WTC11 (cell line): Measurements from ENCODE around the gene TEC. TPM values are rescaled to one million over a fixed set of nuclear protein-coding genes. Genes with fewer than 3 reads are reported as not detected.

Experiments
- ATAC-seq: fragments of 200-7000 bp; cut with Tn5 transposase; 2 replicates; pipeline ENCODE4 v1.10.0; 2021; ENCODE audit warnings: mild to moderate bottlenecking, moderate library complexity
- CTCF ChIA-PET: fragments of 300-600 bp; sonication (Branson Sonifier 250); formaldehyde crosslinking; loops from one replicate; lab custom pipeline; 2021; ENCODE audit warnings: antibody characterized with exemption; lab: Charles Lee
- POLR2A ChIA-PET: fragments of 350-600 bp; sonication (Branson Sonifier 250); formaldehyde crosslinking; loops from one replicate; lab custom pipeline; 2021; ENCODE audit warnings: antibody characterized with exemption; lab: Charles Lee
- DNase-seq: peaks from one replicate; pipeline ENCODE4 v3.0.0; 2021; ENCODE audit warnings: low spot score
- H3K27ac Mint-ChIP-seq: 2 replicates; pipeline ENCODE4 v1.8.0; 2021; ENCODE audit warnings: mixed read lengths
- H3K27me3 Mint-ChIP-seq: 2 replicates; pipeline ENCODE4 v1.8.0; 2021; ENCODE audit warnings: low read depth, mild to moderate bottlenecking, moderate library complexity, mixed read lengths
- H3K36me3 Mint-ChIP-seq: 2 replicates; pipeline ENCODE4 v1.8.0; 2021; ENCODE audit warnings: mixed read lengths
- H3K4me1 Mint-ChIP-seq: 2 replicates; pipeline ENCODE4 v1.8.0; 2022; ENCODE audit warnings: mixed read lengths
- H3K4me3 Mint-ChIP-seq: 2 replicates; pipeline ENCODE4 v1.8.0; 2021; ENCODE audit warnings: mild to moderate bottlenecking, moderate library complexity, mixed read lengths
- H3K9me3 Mint-ChIP-seq: 2 replicates; pipeline ENCODE4 v1.8.0; 2021; ENCODE audit warnings: mixed read lengths
- ESRRA ChIP-seq: sonication (generic); formaldehyde crosslinking; IDR thresholded peaks from 2 replicates; pipeline ENCODE4 v1.8.1; 2022; ENCODE audit warnings: mild to moderate bottlenecking, missing genetic modification reagents, borderline replicate concordance
- FOXJ3 ChIP-seq: sonication (generic); formaldehyde crosslinking; IDR thresholded peaks from 2 replicates; pipeline ENCODE4 v1.9.0; 2021; ENCODE audit warnings: missing genetic modification reagents, mild to moderate bottlenecking, borderline replicate concordance
- HMGA2 ChIP-seq: fragments of 250-450 bp; sonication (Bioruptor Pico); IDR thresholded peaks from 2 replicates; pipeline ENCODE4 v1.4.0; 2021; ENCODE audit warnings: mild to moderate bottlenecking, moderate library complexity
- MYBL2 ChIP-seq: sonication (generic); formaldehyde crosslinking; IDR thresholded peaks from 2 replicates; pipeline ENCODE4 v1.8.1; 2023; ENCODE audit warnings: mild to moderate bottlenecking, moderate library complexity, missing genetic modification reagents
- NFATC4 ChIP-seq: fragments of 250-450 bp; sonication (Bioruptor Pico); IDR thresholded peaks from 2 replicates; pipeline ENCODE4 v1.9.0; 2021; ENCODE audit warnings: mild to moderate bottlenecking
- OVOL2 ChIP-seq: fragments of 250-450 bp; sonication (Bioruptor Pico); IDR thresholded peaks from 2 replicates; pipeline ENCODE4 v1.9.0; 2021; ENCODE audit warnings: mild to moderate bottlenecking, borderline replicate concordance
- RELA ChIP-seq: sonication (generic); formaldehyde crosslinking; IDR thresholded peaks from 2 replicates; pipeline ENCODE4 v1.8.1; 2022; ENCODE audit warnings: missing genetic modification reagents, mild to moderate bottlenecking, borderline replicate concordance
- SP1 ChIP-seq: sonication (generic); formaldehyde crosslinking; conservative IDR thresholded peaks from 2 replicates; pipeline ENCODE4 v1.8.1; 2022; ENCODE audit warnings: missing genetic modification reagents
- TCF7 ChIP-seq: sonication (generic); formaldehyde crosslinking; IDR thresholded peaks from 2 replicates; pipeline ENCODE4 v1.8.0; 2022; ENCODE audit warnings: mild to moderate bottlenecking, low read depth, missing genetic modification reagents, moderate library complexity
- ZNF232 ChIP-seq: sonication (generic); formaldehyde crosslinking; IDR thresholded peaks from 2 replicates; pipeline ENCODE4 v1.8.0; 2022; ENCODE audit warnings: mild to moderate bottlenecking, missing genetic modification reagents
- ZNF423 ChIP-seq: fragments of 250-450 bp; sonication (Bioruptor Pico); IDR thresholded peaks from 2 replicates; pipeline ENCODE4 v2.1.2; 2022; ENCODE audit warnings: mild to moderate bottlenecking, moderate library complexity
- total RNA-seq: library from RNA; stranded (reverse); gene quantifications from 3 replicates; pipeline ENCODE4 v1.2.3, GENCODE V29; 2021
- TF ChIP-seq, protein P1 (sequence below): sonication (generic); formaldehyde crosslinking; IDR thresholded peaks from 2 replicates; pipeline ENCODE4 v1.8.0; 2022; ENCODE audit warnings: missing genetic modification reagents
- TF ChIP-seq, protein P2 (sequence below): sonication (generic); formaldehyde crosslinking; conservative IDR thresholded peaks from 2 replicates; pipeline ENCODE4 v1.8.1; 2023; ENCODE audit warnings: mild to moderate bottlenecking, low read depth, missing genetic modification reagents, moderate library complexity
- TF ChIP-seq, protein P3 (sequence below): sonication (generic); formaldehyde crosslinking; IDR thresholded peaks from 2 replicates; pipeline ENCODE4 v1.8.0; 2022; ENCODE audit warnings: mild to moderate bottlenecking, missing genetic modification reagents
- TF ChIP-seq, protein P4 (sequence below): fragments of 250-450 bp; sonication (Bioruptor Pico); IDR thresholded peaks from 2 replicates; pipeline ENCODE4 v2.1.2; 2022; ENCODE audit warnings: mild to moderate bottlenecking, moderate library complexity
- TF ChIP-seq, protein P5 (sequence below): sonication (generic); formaldehyde crosslinking; IDR thresholded peaks from 2 replicates; pipeline ENCODE4 v1.8.0; 2023; ENCODE audit warnings: missing genetic modification reagents, mild to moderate bottlenecking, borderline replicate concordance
- TF ChIP-seq, protein P6 (sequence below): sonication (generic); formaldehyde crosslinking; IDR thresholded peaks from 2 replicates; pipeline ENCODE4 v1.8.1; 2023; ENCODE audit warnings: mild to moderate bottlenecking, missing genetic modification reagents, moderate library complexity
- TF ChIP-seq, protein P7 (sequence below): fragments of 250-450 bp; sonication (Bioruptor Pico); IDR thresholded peaks from 2 replicates; pipeline ENCODE4 v1.9.0; 2021; ENCODE audit warnings: moderate library complexity, mild to moderate bottlenecking, inconsistent platforms, borderline replicate concordance

The TEC gene
- total RNA-seq, 1 experiment from 2014 or later, result 8.8 TPM

DNA sequence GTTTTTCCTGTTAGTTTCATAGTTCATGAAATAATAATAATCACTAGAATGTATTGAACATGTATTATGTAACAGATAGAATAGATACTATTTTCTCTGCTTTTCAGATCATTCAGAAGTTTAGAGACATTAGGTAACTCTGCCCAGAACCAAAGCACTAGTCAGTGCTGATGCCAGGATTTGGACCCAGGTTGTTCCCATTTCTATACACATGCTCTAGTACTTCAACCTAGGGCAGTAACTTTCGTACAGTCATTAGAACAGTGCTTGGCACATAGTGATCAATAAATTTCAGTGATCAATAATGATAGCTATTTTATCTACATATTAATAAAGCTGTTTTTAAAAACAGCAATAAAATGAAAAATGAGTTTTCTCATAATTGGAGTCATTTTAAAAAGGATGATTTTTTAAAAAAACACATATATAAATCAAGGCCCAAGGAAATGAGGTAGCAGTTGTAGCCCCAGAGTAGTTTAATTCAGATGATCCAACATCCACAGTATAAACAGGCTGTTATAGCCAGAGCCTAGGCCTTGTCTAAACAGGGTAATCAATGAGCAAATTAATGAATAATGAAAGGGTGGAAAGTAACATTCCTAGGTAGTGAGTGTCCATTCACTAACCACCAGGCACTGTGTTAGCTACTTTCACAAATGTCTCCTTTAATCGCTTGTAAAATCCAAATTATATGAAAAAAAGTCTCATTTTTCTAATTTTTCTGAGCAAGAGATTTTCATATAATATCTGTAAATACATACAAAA lies 161.1 kb downstream of the TEC start (continued):
- TF ChIP-seq, protein P1, sequence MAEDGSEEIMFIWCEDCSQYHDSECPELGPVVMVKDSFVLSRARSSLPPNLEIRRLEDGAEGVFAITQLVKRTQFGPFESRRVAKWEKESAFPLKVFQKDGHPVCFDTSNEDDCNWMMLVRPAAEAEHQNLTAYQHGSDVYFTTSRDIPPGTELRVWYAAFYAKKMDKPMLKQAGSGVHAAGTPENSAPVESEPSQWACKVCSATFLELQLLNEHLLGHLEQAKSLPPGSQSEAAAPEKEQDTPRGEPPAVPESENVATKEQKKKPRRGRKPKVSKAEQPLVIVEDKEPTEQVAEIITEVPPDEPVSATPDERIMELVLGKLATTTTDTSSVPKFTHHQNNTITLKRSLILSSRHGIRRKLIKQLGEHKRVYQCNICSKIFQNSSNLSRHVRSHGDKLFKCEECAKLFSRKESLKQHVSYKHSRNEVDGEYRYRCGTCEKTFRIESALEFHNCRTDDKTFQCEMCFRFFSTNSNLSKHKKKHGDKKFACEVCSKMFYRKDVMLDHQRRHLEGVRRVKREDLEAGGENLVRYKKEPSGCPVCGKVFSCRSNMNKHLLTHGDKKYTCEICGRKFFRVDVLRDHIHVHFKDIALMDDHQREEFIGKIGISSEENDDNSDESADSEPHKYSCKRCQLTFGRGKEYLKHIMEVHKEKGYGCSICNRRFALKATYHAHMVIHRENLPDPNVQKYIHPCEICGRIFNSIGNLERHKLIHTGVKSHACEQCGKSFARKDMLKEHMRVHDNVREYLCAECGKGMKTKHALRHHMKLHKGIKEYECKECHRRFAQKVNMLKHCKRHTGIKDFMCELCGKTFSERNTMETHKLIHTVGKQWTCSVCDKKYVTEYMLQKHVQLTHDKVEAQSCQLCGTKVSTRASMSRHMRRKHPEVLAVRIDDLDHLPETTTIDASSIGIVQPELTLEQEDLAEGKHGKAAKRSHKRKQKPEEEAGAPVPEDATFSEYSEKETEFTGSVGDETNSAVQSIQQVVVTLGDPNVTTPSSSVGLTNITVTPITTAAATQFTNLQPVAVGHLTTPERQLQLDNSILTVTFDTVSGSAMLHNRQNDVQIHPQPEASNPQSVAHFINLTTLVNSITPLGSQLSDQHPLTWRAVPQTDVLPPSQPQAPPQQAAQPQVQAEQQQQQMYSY (CRISPR knock-in tag), result no peak
- TF ChIP-seq FOXJ3, result no peak
- TF ChIP-seq RELA, result no peak

DNA sequence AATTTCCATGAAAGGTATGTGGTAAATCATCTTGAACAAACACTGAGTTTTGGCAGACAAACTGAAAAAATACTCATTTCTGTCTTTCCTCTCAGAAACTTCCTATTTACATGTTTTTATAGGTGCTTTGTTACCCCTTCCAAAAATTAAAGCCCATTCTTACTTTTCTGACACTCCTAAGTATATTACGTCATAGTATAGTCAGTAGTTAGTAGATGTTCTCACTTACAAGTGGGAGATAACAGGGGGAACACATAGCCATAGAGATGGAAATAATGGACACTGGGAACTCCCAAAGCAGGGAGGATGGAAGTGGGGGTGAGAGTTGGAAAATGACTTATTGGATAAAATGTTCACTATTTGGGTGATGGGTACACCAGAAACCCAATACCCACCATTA lies 164.4 kb downstream of the TEC start:
- DNase-seq (no peak), ATAC-seq (no peak)
- H3K9me3 Mint-ChIP-seq, result no peaks in the 10 kb centered on the region
- POLR2A ChIA-PET, result no interaction called here
- H3K4me1 Mint-ChIP-seq, result peaks cover 16% of the 10 kb centered on the region
- no peak overlapping the region for H3K4me3 Mint-ChIP-seq
- no peak overlapping the region for H3K27ac Mint-ChIP-seq
- no peaks in the 10 kb centered on the region for H3K36me3 Mint-ChIP-seq
- TF ChIP-seq TCF7 (no peak), ZNF423 (CRISPR knock-in tag) (no peak), SP1 (CRISPR knock-in tag) (no peak), ESRRA (no peak), OVOL2 (CRISPR knock-in tag) (no peak), HMGA2 (CRISPR knock-in tag) (no peak)
- TF ChIP-seq, protein P2, sequence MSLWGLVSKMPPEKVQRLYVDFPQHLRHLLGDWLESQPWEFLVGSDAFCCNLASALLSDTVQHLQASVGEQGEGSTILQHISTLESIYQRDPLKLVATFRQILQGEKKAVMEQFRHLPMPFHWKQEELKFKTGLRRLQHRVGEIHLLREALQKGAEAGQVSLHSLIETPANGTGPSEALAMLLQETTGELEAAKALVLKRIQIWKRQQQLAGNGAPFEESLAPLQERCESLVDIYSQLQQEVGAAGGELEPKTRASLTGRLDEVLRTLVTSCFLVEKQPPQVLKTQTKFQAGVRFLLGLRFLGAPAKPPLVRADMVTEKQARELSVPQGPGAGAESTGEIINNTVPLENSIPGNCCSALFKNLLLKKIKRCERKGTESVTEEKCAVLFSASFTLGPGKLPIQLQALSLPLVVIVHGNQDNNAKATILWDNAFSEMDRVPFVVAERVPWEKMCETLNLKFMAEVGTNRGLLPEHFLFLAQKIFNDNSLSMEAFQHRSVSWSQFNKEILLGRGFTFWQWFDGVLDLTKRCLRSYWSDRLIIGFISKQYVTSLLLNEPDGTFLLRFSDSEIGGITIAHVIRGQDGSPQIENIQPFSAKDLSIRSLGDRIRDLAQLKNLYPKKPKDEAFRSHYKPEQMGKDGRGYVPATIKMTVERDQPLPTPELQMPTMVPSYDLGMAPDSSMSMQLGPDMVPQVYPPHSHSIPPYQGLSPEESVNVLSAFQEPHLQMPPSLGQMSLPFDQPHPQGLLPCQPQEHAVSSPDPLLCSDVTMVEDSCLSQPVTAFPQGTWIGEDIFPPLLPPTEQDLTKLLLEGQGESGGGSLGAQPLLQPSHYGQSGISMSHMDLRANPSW (CRISPR knock-in tag), result no peak
- TF ChIP-seq, protein P3, sequence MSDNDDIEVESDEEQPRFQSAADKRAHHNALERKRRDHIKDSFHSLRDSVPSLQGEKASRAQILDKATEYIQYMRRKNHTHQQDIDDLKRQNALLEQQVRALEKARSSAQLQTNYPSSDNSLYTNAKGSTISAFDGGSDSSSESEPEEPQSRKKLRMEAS (CRISPR knock-in tag), result no peak
- TF ChIP-seq, protein P4, sequence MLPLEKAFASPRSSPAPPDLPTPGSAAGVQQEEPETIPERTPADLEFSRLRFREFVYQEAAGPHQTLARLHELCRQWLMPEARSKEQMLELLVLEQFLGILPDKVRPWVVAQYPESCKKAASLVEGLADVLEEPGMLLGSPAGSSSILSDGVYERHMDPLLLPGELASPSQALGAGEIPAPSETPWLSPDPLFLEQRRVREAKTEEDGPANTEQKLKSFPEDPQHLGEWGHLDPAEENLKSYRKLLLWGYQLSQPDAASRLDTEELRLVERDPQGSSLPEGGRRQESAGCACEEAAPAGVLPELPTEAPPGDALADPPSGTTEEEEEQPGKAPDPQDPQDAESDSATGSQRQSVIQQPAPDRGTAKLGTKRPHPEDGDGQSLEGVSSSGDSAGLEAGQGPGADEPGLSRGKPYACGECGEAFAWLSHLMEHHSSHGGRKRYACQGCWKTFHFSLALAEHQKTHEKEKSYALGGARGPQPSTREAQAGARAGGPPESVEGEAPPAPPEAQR (CRISPR knock-in tag), result no peak
- CTCF ChIA-PET, result no interaction called here
- H3K27me3 Mint-ChIP-seq, result no peaks in the 10 kb centered on the region

DNA sequence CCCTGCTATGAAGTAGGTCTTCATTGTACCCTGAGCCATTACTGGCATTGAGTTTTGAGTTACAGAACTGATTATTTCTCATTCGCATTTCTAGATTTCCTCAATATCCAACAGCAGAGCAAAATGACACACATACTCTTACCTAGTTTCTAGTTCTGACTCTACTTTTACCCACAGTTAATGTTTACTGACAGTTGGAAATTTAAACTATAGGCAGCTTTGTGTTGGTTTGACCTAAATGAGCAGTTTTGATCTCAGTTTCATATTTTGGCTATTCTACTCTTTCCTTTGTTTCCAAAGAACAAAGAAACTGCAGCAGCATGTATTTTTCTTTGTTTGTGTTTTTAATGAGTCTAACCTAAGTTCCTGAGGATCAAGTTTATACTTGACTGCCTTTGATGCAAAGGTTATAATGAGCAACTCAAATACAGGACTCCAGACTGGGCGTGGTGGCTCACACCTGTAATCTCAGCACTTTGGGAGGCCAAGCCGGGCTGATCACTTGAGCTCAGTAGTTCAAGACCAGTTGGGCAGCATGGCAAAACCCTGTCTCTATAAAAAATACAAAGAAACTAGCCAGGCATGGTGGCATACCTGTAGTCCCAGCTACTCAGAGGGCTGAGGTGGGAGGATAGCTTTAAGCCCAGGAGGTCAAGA lies 166.0 kb downstream of the TEC start:
- CTCF ChIA-PET, result no interaction called here
- no peak for ATAC-seq
- H3K27me3 Mint-ChIP-seq, result no peaks in the 10 kb centered on the region
- no peaks in the 10 kb centered on the region for H3K36me3 Mint-ChIP-seq
- H3K27ac Mint-ChIP-seq, result no peak overlapping the region
- H3K9me3 Mint-ChIP-seq, result no peaks in the 10 kb centered on the region
- POLR2A ChIA-PET, result no interaction called here
- no peak for DNase-seq
- no peak overlapping the region for H3K4me3 Mint-ChIP-seq
- H3K4me1 Mint-ChIP-seq, result peaks cover 5% of the 10 kb centered on the region
- TF ChIP-seq, protein P5, sequence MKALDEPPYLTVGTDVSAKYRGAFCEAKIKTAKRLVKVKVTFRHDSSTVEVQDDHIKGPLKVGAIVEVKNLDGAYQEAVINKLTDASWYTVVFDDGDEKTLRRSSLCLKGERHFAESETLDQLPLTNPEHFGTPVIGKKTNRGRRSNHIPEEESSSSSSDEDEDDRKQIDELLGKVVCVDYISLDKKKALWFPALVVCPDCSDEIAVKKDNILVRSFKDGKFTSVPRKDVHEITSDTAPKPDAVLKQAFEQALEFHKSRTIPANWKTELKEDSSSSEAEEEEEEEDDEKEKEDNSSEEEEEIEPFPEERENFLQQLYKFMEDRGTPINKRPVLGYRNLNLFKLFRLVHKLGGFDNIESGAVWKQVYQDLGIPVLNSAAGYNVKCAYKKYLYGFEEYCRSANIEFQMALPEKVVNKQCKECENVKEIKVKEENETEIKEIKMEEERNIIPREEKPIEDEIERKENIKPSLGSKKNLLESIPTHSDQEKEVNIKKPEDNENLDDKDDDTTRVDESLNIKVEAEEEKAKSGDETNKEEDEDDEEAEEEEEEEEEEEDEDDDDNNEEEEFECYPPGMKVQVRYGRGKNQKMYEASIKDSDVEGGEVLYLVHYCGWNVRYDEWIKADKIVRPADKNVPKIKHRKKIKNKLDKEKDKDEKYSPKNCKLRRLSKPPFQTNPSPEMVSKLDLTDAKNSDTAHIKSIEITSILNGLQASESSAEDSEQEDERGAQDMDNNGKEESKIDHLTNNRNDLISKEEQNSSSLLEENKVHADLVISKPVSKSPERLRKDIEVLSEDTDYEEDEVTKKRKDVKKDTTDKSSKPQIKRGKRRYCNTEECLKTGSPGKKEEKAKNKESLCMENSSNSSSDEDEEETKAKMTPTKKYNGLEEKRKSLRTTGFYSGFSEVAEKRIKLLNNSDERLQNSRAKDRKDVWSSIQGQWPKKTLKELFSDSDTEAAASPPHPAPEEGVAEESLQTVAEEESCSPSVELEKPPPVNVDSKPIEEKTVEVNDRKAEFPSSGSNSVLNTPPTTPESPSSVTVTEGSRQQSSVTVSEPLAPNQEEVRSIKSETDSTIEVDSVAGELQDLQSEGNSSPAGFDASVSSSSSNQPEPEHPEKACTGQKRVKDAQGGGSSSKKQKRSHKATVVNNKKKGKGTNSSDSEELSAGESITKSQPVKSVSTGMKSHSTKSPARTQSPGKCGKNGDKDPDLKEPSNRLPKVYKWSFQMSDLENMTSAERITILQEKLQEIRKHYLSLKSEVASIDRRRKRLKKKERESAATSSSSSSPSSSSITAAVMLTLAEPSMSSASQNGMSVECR (CRISPR knock-in tag), result no peak
- TF ChIP-seq, protein P6, sequence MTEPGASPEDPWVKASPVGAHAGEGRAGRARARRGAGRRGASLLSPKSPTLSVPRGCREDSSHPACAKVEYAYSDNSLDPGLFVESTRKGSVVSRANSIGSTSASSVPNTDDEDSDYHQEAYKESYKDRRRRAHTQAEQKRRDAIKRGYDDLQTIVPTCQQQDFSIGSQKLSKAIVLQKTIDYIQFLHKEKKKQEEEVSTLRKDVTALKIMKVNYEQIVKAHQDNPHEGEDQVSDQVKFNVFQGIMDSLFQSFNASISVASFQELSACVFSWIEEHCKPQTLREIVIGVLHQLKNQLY, result no peak
- TF ChIP-seq NFATC4 (CRISPR knock-in tag), result no peak
- no peak for TF ChIP-seq MYBL2 (CRISPR knock-in tag)
- TF ChIP-seq, protein P7, sequence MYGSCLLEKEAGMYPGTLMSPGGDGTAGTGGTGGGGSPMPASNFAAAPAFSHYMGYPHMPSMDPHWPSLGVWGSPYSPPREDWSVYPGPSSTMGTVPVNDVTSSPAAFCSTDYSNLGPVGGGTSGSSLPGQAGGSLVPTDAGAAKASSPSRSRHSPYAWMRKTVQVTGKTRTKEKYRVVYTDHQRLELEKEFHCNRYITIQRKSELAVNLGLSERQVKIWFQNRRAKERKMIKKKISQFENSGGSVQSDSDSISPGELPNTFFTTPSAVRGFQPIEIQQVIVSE (CRISPR knock-in tag), result no peak
- no peak for TF ChIP-seq OVOL2 (CRISPR knock-in tag)
- TF ChIP-seq ZNF232 (CRISPR knock-in tag), result no peak
